K562 (cell line): Measurements from ENCODE around the gene TAF1D. TPM values are rescaled to one million over a fixed set of nuclear protein-coding genes. Genes with fewer than 3 reads are reported as not detected.
A peak's percentile ranks its signal among the peaks of the same experiment; 100 is the strongest.
"Not testable (repeated sequence)": the region's sequence is repeated elsewhere in the genome, so short reads cannot be mapped to it uniquely, and the experiment has no call there.

Experiments used
- ATAC-seq: fragments of 200-7000 bp; cut with Tn5 transposase; 3 replicates; pipeline ENCODE4 v1.9.1; 2020; ENCODE audit warnings: moderate library complexity
- BruUV-seq: library from RNA; stranded (reverse); fragments of 400-500 nt; replicated peaks from 2 replicates; lab custom pipeline; 2021; lab: Mats Ljungman, UMichigan
- CTCF ChIA-PET: fragments of 300-600 bp; formaldehyde crosslinking; extraction: SDS; loops from one replicate; lab custom pipeline; 2021; ENCODE audit warnings: low intra/inter-chr PET ratio; lab: Yijun Ruan, JAX
- POLR2A ChIA-PET: fragments of 300-600, 350-650 bp; sonication (Branson Sonifier 250); formaldehyde crosslinking; extraction: SDS; loops from one replicate; lab custom pipeline; 2021; ENCODE audit warnings: antibody characterized with exemption, inconsistent platforms; lab: Yijun Ruan, JAX
- DNase-seq, 4 experiments: peaks; one replicate each; pipeline versions ENCODE4 v3.0.0 to v3.0.0-alpha.2; 2011 to 2018; ENCODE audit warnings: low spot score in 3 of 4, mixed read lengths in 3 of 4; ENCODE audit errors: extremely low read depth in 1 of 4
- FAIRE-seq: peaks from 2 replicates; lab custom pipeline; 2011; peaks lifted over from hg19 to GRCh38; lab: Jason Lieb, UNC
- H2AFZ ChIP-seq: 2 replicates; pipeline ENCODE4 v1.6.0; 2011; ENCODE audit warnings: low read depth, low read length, control low read depth, inconsistent platforms
- H3K27ac ChIP-seq: fragments of 200-600 bp; 3 replicates; pipeline ENCODE4 v1.8.0; 2011; ENCODE audit warnings: low read depth, mild to moderate bottlenecking, control low read depth, inconsistent platforms, low read length, moderate library complexity, mixed read lengths; ENCODE audit errors: extremely low read depth
- H3K27me3 ChIP-seq, 2 experiments: fragments of 300-600 bp in 1 of 2; 2 replicates in 1 of 2; 3 replicates in 1 of 2; pipeline versions ENCODE4 v1.6.0 to v1.8.0; 2011; ENCODE audit warnings: inconsistent platforms in 2 of 2, low read length in 2 of 2, mild to moderate bottlenecking in 1 of 2, mixed read lengths in 1 of 2, moderate library complexity in 1 of 2; ENCODE audit not compliant: control insufficient read depth in 2 of 2, insufficient read depth in 2 of 2
- H3K36me3 ChIP-seq: fragments of 300-600 bp; 3 replicates; pipeline ENCODE4 v1.8.0; 2011; ENCODE audit warnings: mild to moderate bottlenecking, low read length, inconsistent platforms; ENCODE audit not compliant: control insufficient read depth, insufficient read depth
- H3K4me1 ChIP-seq, 2 experiments: fragments of 200-600 bp in 1 of 2; replicated peaks in 1 of 2; 2 replicates in 1 of 2; 3 replicates in 1 of 2; pipeline versions ENCODE4 v1.5.1 to v1.8.0; 2011; ENCODE audit warnings: inconsistent platforms in 2 of 2, low read length in 2 of 2, mild to moderate bottlenecking in 1 of 2, mixed read lengths in 1 of 2, moderate library complexity in 1 of 2; ENCODE audit not compliant: control insufficient read depth in 2 of 2, insufficient read depth in 2 of 2
- H3K4me2 ChIP-seq: 2 replicates; pipeline ENCODE4 v1.6.1; 2011; ENCODE audit warnings: low read length, control low read depth, inconsistent platforms, mixed read lengths; ENCODE audit not compliant: insufficient read depth
- H3K4me3 ChIP-seq: fragments of 200-600 bp; sonication (generic), shearing (Covaris generic); 2 replicates; pipeline ENCODE4 v1.5.1; 2016; ENCODE audit warnings: control low read depth, inconsistent platforms
- H3K79me2 ChIP-seq: fragments of 200-600 bp; 3 replicates; pipeline ENCODE4 v1.8.0; 2011; ENCODE audit warnings: low read length, inconsistent platforms; ENCODE audit not compliant: control insufficient read depth, insufficient read depth
- H3K9ac ChIP-seq, 2 experiments: 2 replicates each; pipeline versions ENCODE4 v1.6.0 to v1.6.1; 2011; ENCODE audit warnings: low read depth in 2 of 2, low read length in 2 of 2, control low read depth in 1 of 2, inconsistent platforms in 1 of 2, mild to moderate bottlenecking in 1 of 2, mixed read lengths in 1 of 2; ENCODE audit not compliant: insufficient read depth in 1 of 2
- H3K9me1 ChIP-seq: one replicate; pipeline ENCODE4 v1.6.0; 2011; ENCODE audit warnings: inconsistent platforms, mild to moderate bottlenecking, low read length, moderate library complexity; ENCODE audit not compliant: control insufficient read depth, insufficient read depth
- H3K9me3 ChIP-seq: replicated peaks from 2 replicates; pipeline ENCODE4 v1.5.1; 2011; ENCODE audit warnings: low read depth, low read length, inconsistent platforms; ENCODE audit not compliant: control insufficient read depth, insufficient read depth
- H4K20me1 ChIP-seq: replicated peaks from 2 replicates; pipeline ENCODE4 v1.6.1; 2011; ENCODE audit warnings: low read length, inconsistent platforms, mixed read lengths; ENCODE audit not compliant: control insufficient read depth, insufficient read depth
- ADNP ChIP-seq: fragments of 200-800 bp; sonication (Bioruptor generic); IDR thresholded peaks from 2 replicates; pipeline ENCODE4 v1.6.1; 2016; ENCODE audit warnings: missing genetic modification characterization, missing compliant biosample characterization
- CBFA2T2 ChIP-seq: fragments of 450-650 bp; conservative IDR thresholded peaks from 2 replicates; pipeline ENCODE4 v1.6.1; 2017; ENCODE audit warnings: mild to moderate bottlenecking
- SIRT6 ChIP-seq: IDR thresholded peaks from one replicate; pipeline ENCODE4 v1.6.1; 2012; ENCODE audit warnings: low read depth, mild to moderate bottlenecking, control low read depth, inconsistent platforms, low read length, moderate library complexity
- SPI1 ChIP-seq: IDR thresholded peaks from 2 replicates; pipeline ENCODE4 v1.6.1; 2011; ENCODE audit warnings: low read depth, low read length, control low read depth, borderline replicate concordance
- ZBED1 ChIP-seq: IDR thresholded peaks from 2 replicates; pipeline ENCODE4 v1.6.1; 2014
- WGBS: fragments of 100-300 bp; shearing (Covaris generic); methylation state at CpG from one replicate; pipeline ENCODE4 v1.1.6; 2016; ENCODE audit warnings: low coverage, mixed read lengths; ENCODE audit not compliant: insufficient coverage; ENCODE audit errors: missing lambda C conversion rate; 5-methylcytosine and 5-hydroxymethylcytosine counted together
- in situ Hi-C: fragments of 300-500 bp; cut with MboI; formaldehyde crosslinking; loops from 4 replicates; pipeline ENCODE4 v1.15.0; 2018; ENCODE audit warnings: inconsistent platforms, mixed read lengths
- intact Hi-C: fragments of 100-400 bp; cut with micrococcal nuclease; formaldehyde crosslinking; loops from 2 replicates; pipeline ENCODE4 v1.14.2; 2022
- polyA plus RNA-seq, 8 experiments: library from polyadenylated mRNA; depleted of rRNA in 4 of 8; stranded (reverse) in 5 of 8; unstranded in 3 of 8; fragments of >200 nt; fragmentation: Nextera tagmentation in 2 of 8; fragmentation: Illumina TruSeq in 1 of 8; extraction: Ambion mirVana in 2 of 8; extraction: Trizol in 1 of 8; gene quantifications; 2 replicates each; pipeline versions ENCODE4 v1.2.1 to v1.2.3, GENCODE V29; 2011 to 2014; ENCODE audit warnings: inconsistent platforms in 1 of 8, missing spikeins in 1 of 8
- total RNA-seq, 7 experiments: library from RNA; depleted of rRNA in 6 of 7; stranded (reverse); fragments of >200 nt in 6 of 7; fragmentation: Illumina TruSeq in 2 of 7; extraction: Trizol in 2 of 7; gene quantifications; 2 replicates each; pipeline versions ENCODE4 v1.2.1 to v1.2.3, GENCODE V29; 2011 to 2021; ENCODE audit warnings: low replicate concordance in 1 of 7
- TF ChIP-seq, protein P1 (sequence below), 3 experiments: IDR thresholded peaks in 2 of 3; conservative IDR thresholded peaks in 1 of 3; 2 replicates each; pipeline ENCODE4 v1.5.1; 2011 to 2012; ENCODE audit warnings: low read length in 3 of 3, mild to moderate bottlenecking in 3 of 3, control low read depth in 2 of 3, improper control_type of control experiment in 1 of 3, inconsistent platforms in 1 of 3, low read depth in 1 of 3, mixed read lengths in 1 of 3, moderate library complexity in 1 of 3; ENCODE audit not compliant: insufficient read depth in 2 of 3
- TF ChIP-seq, protein P2 (sequence below): fragments of 450-650 bp; IDR thresholded peaks from 2 replicates; pipeline ENCODE4 v1.6.1; 2016; ENCODE audit warnings: borderline replicate concordance

Gene TAF1D
- total and polyA plus RNA-seq, 9 of the 15 experiments (the other 6 are each of a cell fraction or from before 2014, with no cell fraction given): 122 to 347 (median 250) TPM

DNA sequence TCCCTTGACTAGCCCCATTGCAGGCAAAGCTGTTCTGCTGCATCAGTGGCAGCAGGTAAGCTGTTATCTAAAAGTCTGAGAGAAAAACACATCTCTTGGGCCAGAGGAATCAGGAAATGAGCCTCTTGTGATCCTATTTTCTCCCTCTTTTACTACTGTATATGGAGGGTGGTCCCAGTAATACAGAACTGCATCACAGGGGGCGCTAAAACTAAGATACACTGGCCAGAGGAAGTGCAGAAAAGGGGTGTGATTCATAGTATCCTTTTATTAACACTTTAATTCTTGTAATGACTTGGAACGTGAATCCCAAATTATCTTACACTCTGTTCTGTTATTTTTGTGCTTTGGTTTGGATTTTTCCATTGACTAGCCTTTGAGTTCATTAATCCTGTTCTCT, 34.0 kb upstream of the TAF1D start:
- peak; percentile 65 for FAIRE-seq
- in situ Hi-C loops: no loop called here
- peak; percentile 29 to 44 (median 40) for DNase-seq
- TF ChIP-seq, protein P1, sequence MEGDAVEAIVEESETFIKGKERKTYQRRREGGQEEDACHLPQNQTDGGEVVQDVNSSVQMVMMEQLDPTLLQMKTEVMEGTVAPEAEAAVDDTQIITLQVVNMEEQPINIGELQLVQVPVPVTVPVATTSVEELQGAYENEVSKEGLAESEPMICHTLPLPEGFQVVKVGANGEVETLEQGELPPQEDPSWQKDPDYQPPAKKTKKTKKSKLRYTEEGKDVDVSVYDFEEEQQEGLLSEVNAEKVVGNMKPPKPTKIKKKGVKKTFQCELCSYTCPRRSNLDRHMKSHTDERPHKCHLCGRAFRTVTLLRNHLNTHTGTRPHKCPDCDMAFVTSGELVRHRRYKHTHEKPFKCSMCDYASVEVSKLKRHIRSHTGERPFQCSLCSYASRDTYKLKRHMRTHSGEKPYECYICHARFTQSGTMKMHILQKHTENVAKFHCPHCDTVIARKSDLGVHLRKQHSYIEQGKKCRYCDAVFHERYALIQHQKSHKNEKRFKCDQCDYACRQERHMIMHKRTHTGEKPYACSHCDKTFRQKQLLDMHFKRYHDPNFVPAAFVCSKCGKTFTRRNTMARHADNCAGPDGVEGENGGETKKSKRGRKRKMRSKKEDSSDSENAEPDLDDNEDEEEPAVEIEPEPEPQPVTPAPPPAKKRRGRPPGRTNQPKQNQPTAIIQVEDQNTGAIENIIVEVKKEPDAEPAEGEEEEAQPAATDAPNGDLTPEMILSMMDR (IDR thresholded peaks at IDR 0.05 in 2 of 3, conservative IDR thresholded peaks at IDR 0.05 in 1 of 3; ENCODE audit: insufficient read depth in 2 of 3, low read depth in 1 of 3, low read length in 3 of 3): peak in 2 of 3 experiments; percentile 48 to 56; a peak in 5 of 6 replicates
- TF ChIP-seq ADNP (tag) (no peak), SIRT6 (no peak), ZBED1 (no peak), SPI1 (peak; percentile 71), CBFA2T2 (no peak)
- TF ChIP-seq, protein P2, sequence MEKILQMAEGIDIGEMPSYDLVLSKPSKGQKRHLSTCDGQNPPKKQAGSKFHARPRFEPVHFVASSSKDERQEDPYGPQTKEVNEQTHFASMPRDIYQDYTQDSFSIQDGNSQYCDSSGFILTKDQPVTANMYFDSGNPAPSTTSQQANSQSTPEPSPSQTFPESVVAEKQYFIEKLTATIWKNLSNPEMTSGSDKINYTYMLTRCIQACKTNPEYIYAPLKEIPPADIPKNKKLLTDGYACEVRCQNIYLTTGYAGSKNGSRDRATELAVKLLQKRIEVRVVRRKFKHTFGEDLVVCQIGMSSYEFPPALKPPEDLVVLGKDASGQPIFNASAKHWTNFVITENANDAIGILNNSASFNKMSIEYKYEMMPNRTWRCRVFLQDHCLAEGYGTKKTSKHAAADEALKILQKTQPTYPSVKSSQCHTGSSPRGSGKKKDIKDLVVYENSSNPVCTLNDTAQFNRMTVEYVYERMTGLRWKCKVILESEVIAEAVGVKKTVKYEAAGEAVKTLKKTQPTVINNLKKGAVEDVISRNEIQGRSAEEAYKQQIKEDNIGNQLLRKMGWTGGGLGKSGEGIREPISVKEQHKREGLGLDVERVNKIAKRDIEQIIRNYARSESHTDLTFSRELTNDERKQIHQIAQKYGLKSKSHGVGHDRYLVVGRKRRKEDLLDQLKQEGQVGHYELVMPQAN: no peak
- TF ChIP-seq, all 486 proteins: peak for 2
- WGBS: 5% methylated on average over 2 of the region's 2 CpGs
- no peaks in the 10 kb centered on the region; the same call in 1 of the 2 replicates for H3K9me3 ChIP-seq
- H3K9me1 ChIP-seq: no peaks in the 10 kb centered on the region
- H3K4me3 ChIP-seq: no peak overlapping the region
- no TSS peak for BruUV-seq
- POLR2A ChIA-PET: no interaction called here
- H3K4me2 ChIP-seq: no peak overlapping the region
- H3K9ac ChIP-seq: no peak overlapping the region
- H3K27me3 ChIP-seq: no peaks in the 10 kb centered on the region
- peak; percentile 88 for ATAC-seq
- intact Hi-C loops: no loop called here
- no peaks in the 10 kb centered on the region for H4K20me1 ChIP-seq
- H3K79me2 ChIP-seq: no peaks in the 10 kb centered on the region
- CTCF ChIA-PET: no interaction called here
- no peak overlapping the region for H2AFZ ChIP-seq
- no peaks in the 10 kb centered on the region for H3K36me3 ChIP-seq
- peaks cover 0 to 1% of the 10 kb centered on the region in 2 experiments; a peak in 1 of 5 replicates for H3K4me1 ChIP-seq
- H3K27ac ChIP-seq: no peak overlapping the region

DNA sequence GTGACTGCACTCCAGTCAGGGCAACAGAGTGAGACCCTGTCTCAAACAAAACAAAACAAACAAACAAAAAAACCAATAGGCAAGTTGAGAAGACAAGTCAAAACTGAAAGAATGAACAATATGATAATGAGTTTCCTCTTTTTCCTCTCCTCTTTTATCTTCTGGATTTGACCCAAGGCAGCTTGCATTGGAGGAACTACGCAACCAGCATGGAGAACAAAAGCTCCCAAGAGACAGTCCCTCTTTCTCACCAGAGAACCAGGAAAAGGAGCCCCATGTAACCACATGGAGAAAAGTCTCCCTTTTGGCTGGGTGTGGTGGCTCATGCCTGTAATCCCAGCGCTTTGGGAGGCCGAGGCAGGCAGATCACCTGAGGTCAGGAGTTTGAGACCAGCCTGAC, 33.3 kb upstream of the TAF1D start:
- H3K36me3 ChIP-seq, H4K20me1 ChIP-seq, H3K4me1 ChIP-seq, in situ Hi-C loops, ATAC-seq, FAIRE-seq, DNase-seq, H3K27ac ChIP-seq, H3K79me2 ChIP-seq, BruUV-seq, H3K9ac ChIP-seq, CTCF ChIA-PET, H3K27me3 ChIP-seq, intact Hi-C loops, H3K9me3 ChIP-seq, H2AFZ ChIP-seq, H3K4me3 ChIP-seq, H3K4me2 ChIP-seq, H3K9me1 ChIP-seq: not testable (repeated sequence)
- POLR2A ChIA-PET: interaction anchor here (3.5 kb wide), 1 partner anchor 9 kb away, joined by 10 read pairs; the partner anchor contains the start of gene MED17
- 83% methylated on average over 3 of the region's 3 CpGs for WGBS
